COLO668 (cell line): ENCODE data around the gene CCL8.

Source experiments
- DNase-seq: peaks from one replicate; lab custom pipeline; 2025; ENCODE audit not compliant: unreplicated experiment; lab: John Stamatoyannopoulos, UW

CCL8 gene

GRCh38 chr17:34319039-34319483 lies at the start of gene CCL8:
CCL8 (plus strand) TSS chr17:34319435; CDS start chr17:34319502, 67 bp downstream.
- DNase-seq = no peak

DNA sequence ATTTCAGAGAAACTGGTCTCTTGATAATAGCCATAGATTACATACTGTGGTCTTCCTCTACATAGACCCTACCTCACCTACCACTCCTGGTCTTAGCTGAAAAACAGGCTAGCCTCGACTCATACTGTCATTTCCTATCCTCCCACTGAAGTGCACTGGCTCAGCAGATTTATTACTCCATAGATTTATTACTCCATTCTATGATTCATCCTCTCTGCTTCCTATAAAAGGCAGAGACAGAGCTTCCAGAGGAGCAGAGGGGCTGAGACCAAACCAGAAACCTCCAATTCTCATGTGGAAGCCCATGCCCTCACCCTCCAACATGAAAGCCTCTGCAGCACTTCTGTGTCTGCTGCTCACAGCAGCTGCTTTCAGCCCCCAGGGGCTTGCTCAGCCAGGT lies 49.3 kb upstream of the CCL8 start, which contains the start of gene CCL7:
CCL7 (plus strand) TSS at position 253 of the 400 bp plus-strand sequence; CDS start at position 323, 70 bp downstream.
- DNase-seq = no peak

DNA sequence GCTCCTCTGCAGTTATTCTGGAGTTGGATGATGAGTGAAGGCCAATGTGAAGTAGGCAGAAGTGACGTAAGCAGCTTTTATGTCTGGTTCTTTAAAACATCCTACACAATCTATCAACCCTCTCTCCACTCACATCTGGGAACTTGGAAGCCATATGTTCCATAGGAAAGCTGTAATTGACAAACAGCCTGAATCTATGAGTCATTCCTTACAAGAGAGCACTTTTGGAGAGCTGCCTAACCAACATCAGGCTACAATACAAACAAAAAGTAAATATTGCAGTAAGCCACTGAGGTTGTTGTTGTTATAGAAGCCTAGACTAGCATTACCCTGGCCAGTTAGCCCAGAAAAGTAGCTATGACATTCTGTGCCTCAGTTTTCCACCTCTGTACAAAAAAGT lies 43.4 kb upstream of the CCL8 start:
- DNase-seq = no peak

- DNase-seq = no peak
These were observed 42.4 kb upstream of the CCL8 start for GRCh38 chr17:34276826-34277225.

DNA sequence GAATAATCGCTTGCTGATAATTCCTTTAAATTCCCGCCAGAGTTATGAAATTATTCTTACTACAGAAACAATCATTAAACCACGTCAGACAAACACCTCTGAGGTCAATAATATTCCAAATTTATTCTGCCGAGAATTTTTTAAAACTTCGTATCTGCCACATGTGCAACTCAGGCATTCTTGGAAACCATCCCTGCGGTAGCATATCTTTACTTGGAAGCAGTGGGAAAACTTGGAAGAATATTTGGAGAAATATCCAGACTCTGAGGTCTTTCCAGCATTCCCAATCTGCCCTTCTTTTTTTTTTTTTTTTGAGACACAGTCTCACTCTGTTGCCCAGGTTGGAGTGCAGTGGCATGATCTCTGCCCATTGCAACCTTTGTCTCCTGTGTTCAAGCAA lies 35.7 kb upstream of the CCL8 start:
- DNase-seq = no peak

DNA sequence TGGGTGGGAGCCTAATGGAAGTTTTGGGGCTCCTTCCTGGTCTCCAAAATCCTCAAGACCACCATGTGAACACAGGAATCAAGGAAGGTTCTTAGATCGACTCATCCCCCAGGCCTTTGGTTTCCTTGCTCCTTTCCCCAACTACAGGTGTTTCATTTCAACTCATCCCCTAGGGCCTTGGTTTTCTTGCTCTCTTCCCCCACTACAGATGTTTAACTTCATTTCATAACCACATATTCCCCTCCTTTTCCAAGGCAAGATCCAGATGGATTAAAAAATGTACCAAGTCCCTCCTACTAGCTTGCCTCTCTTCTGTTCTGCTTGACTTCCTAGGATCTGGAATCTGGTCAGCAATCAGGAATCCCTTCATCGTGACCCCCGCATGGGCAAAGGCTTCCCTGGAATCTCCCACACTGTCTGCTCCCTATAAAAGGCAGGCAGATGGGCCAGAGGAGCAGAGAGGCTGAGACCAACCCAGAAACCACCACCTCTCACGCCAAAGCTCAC lies 33.9 kb upstream of the CCL8 start, which contains the start of gene CCL11:
CCL11 (plus strand) TSS at position 457 of the 507 bp plus-strand sequence. CDS start 67 bp downstream, outside the sequence.
- DNase-seq = no peak

DNA sequence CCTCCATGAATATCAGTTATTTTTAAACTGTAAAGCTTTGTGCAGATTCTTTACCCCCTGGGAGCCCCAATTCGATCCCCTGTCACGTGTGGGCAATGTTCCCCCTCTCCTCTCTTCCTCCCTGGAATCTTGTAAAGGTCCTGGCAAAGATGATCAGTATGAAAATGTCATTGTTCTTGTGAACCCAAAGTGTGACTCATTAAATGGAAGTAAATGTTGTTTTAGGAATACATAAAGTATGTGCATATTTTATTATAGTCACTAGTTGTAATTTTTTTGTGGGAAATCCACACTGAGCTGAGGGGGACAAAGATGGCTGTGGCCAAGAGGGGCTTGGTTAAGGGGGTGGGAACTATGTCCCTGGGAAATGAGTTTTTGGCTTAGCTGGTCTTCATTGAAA lies 31.4 kb upstream of the CCL8 start:
- no peak for DNase-seq

DNA sequence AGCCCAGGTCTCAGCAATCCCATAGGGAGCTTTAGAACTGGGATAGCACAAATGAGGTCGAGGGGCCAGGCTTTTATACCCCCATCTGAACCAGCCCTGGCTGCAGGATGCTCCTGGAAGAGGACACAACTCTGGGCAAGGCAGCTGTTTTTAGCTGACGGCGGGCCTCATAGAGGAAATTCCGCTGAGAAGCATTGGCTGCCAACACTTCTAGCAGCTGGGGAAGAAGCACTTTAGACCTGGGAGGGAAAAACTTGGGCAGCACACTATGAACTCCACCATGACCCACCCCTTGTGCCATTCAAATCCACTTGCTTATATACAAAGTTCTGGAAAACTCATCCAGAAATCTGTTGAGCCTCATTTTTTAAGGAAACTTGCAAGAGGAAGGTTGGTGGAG lies 28.6 kb upstream of the CCL8 start:
- DNase-seq = no peak

- DNase-seq = no peak
These were observed 27.4 kb upstream of the CCL8 start for GRCh38 chr17:34291721-34292348.

- DNase-seq = no peak
These were observed 20.2 kb upstream of the CCL8 start for GRCh38 chr17:34299027-34299426.

DNA sequence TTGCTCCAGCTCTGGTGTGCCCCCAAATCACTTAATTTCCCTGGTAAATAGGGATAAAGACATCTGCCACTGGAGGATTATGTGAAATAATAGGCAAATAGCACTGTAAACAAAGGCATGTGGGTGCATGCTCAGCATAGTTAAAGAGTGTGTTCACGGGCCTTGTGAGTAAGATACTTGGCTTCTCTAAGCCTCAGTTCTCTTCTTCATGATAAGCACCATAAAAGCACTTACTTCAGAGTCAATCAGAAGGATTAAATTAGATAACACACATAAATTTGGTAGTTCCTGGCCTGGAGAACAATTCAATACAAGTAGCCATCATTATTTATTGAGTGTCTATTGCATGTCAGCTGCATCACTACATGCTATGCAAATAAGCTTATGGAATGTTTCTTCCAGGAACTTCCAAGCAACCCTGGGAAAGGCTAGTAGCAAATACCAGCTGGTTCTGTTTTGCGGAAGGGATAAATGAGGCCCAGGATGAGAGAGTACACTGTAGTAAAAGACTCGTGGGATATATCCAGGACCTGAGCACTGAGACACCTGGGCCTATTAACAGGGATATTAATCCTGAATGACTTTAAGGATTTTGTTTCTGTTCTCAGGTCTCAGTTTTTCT lies 19.2 kb upstream of the CCL8 start:
- DNase-seq = no peak

GRCh38 chr17:34300652-34301370 lies 18.4 kb upstream of the CCL8 start:
- no peak for DNase-seq

DNA sequence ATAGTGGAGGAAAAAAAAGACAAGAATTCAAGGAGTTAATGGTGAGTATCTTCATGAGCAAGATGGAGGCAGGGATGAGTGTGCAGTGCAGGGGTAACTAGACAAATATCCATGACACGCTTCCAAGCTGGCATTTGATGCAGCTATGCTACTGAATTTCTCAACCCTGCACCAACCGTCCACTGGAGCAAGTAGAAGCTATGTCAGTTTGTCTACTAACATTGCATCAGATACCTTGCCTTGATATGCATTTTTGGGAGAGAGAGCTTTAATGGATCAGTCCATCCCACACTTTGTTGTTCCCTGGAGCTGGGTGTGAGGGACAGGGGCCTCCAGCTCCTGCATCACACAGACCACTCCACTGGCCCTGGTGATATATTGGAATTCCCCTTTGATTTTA lies 17.2 kb upstream of the CCL8 start:
- no peak for DNase-seq

- no peak for DNase-seq
These were observed 16.6 kb upstream of the CCL8 start for GRCh38 chr17:34302636-34303035.

- no peak for DNase-seq
These were observed 15.6 kb upstream of the CCL8 start for GRCh38 chr17:34303606-34304005.

- no peak for DNase-seq
These were observed 14.2 kb upstream of the CCL8 start for GRCh38 chr17:34305061-34305460.

- no peak for DNase-seq
These were observed 13.6 kb upstream of the CCL8 start for GRCh38 chr17:34305606-34306005.

- DNase-seq = no peak
These were observed 12.8 kb upstream of the CCL8 start for GRCh38 chr17:34306466-34306865.

DNA sequence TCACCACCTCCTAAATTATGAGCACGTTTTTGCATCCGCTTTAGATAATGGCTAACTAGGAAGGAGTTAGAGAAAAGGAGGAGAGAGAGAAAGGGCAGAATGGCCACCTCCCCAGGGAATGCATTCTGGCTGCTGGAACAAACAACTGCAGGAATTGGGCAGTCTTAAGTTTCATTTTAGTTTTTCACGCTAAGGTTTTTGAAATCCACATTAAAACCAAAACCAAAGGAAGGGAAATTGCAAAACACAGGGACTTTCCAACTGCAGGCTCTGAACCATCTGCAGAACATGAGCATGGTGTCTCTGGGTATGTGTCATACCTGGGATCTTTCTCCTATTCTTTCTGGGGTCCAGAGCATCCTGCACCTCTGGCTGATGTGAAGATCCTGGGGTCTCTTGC lies 12.1 kb upstream of the CCL8 start:
- DNase-seq = no peak

DNA sequence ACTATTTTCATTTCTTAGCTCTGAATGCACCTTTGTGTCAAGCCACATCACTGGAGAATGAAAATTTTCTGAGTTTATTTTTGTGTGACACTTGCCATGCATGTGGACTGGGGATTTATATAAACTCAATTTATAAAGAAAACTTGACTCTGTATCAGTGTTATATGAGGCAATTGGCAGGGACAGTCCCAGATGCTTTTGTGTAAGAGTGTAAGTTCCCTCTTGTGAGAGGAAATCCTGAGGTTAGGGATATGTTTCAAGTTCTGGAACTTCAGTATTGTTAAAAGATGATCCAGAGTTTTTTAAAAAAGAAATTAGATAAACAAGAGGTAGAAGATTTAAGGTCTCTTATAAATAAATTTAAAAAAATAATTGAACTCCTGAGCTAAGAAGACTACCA lies 10.9 kb upstream of the CCL8 start:
- DNase-seq = no peak

GRCh38 chr17:34311291-34311690 lies 7.9 kb upstream of the CCL8 start:
- DNase-seq = no peak

DNA sequence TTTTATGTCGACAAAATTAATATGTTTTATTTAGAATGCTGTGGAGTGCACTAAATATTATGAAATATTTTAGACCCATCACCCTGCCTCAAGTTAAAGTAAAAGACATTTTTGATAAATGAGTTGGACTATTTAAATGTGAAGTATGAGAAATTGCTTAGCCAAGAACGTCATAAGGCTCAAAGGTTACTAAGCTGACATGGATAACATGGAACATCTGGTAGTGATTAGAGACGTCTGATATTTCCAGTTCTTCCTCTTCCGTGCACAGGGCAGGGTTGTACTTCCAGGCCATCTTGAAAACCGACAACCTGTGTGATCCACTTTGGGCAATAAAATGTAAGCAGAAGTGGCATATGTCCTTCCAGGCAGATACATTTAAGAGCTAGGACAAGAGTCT lies 7.2 kb upstream of the CCL8 start:
- no peak for DNase-seq
